Measurements from ENCODE around the gene RASSF5. TPM values are rescaled to one million over a fixed set of nuclear protein-coding genes. Genes with fewer than 3 reads are reported as not detected.

Gene RASSF5
- total and polyA plus RNA-seq, 10 of the 15 experiments (the other 5 are each of a cell fraction or from before 2014, with no cell fraction given), result 14.0 to 89.6 (median 68.9) TPM

GRCh38 chr1:206591226-206591625, 83.9 kb downstream of the RASSF5 start (continued):
- TF ChIP-seq, protein P1, sequence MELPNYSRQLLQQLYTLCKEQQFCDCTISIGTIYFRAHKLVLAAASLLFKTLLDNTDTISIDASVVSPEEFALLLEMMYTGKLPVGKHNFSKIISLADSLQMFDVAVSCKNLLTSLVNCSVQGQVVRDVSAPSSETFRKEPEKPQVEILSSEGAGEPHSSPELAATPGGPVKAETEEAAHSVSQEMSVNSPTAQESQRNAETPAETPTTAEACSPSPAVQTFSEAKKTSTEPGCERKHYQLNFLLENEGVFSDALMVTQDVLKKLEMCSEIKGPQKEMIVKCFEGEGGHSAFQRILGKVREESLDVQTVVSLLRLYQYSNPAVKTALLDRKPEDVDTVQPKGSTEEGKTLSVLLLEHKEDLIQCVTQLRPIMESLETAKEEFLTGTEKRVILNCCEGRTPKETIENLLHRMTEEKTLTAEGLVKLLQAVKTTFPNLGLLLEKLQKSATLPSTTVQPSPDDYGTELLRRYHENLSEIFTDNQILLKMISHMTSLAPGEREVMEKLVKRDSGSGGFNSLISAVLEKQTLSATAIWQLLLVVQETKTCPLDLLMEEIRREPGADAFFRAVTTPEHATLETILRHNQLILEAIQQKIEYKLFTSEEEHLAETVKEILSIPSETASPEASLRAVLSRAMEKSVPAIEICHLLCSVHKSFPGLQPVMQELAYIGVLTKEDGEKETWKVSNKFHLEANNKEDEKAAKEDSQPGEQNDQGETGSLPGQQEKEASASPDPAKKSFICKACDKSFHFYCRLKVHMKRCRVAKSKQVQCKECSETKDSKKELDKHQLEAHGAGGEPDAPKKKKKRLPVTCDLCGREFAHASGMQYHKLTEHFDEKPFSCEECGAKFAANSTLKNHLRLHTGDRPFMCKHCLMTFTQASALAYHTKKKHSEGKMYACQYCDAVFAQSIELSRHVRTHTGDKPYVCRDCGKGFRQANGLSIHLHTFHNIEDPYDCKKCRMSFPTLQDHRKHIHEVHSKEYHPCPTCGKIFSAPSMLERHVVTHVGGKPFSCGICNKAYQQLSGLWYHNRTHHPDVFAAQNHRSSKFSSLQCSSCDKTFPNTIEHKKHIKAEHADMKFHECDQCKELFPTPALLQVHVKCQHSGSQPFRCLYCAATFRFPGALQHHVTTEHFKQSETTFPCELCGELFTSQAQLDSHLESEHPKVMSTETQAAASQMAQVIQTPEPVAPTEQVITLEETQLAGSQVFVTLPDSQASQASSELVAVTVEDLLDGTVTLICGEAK (IDR thresholded peaks at IDR 0.05; ENCODE audit: borderline replicate concordance), result no peak
- no peak for TF ChIP-seq NRF1 (conservative IDR thresholded peaks at IDR 0.05; ENCODE audit: low read depth, low read length)
- no peak for TF ChIP-seq MXI1 (IDR thresholded peaks at IDR 0.05; ENCODE audit: low read depth, low read length)
- no peak for TF ChIP-seq CBX5 (IDR thresholded peaks at IDR 0.05; ENCODE audit: low read depth)
- no peak for TF ChIP-seq RFX5 (IDR thresholded peaks at IDR 0.05; ENCODE audit: low read depth, low read length)
- no peak for TF ChIP-seq MTA2 (IDR thresholded peaks at IDR 0.05; ENCODE audit: low read depth)

DNA sequence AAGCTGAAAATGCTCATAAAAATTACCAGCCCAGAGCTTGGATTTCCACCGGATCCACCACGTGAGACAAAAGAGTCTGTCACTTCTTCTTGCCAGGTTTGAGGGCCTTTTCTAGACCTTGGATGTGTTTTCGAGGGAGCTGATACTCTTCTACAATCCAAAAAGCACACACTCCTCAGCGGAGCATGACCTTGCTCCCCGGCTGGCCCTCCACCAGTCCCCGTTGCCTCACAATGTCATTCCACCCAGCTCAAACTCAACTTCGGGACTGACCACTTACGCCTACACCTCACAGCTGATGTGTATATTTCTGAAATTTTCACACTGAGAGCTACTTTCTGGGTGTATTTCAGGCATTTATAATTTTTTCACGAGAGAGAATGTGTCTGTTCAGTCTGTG, 84.4 kb downstream of the RASSF5 start:
- no peak overlapping the region for H2AFZ ChIP-seq (ENCODE audit: control insufficient read depth, low read depth, low read length)
- no peak overlapping the region for H3K4me2 ChIP-seq (ENCODE audit: control insufficient read depth, insufficient read depth)
- POLR2A ChIA-PET, result interaction anchor here (0.6 to 1.8 kb wide), 4 partner anchors 14 to 110 kb away, joined by 3 to 6 read pairs (median 4); partner anchors contain the start of gene RASSF5
- H3K9me3 ChIP-seq (replicated peaks; ENCODE audit: control insufficient read depth, insufficient read depth, low read length), result no peaks in the 10 kb centered on the region
- H3K36me3 ChIP-seq (ENCODE audit: control insufficient read depth in 2 of 2, insufficient read depth in 2 of 2, low read length in 1 of 2), result peaks cover 19 to 32% of the 10 kb centered on the region in 2 experiments
- H3K27me3 ChIP-seq (replicated peaks in 1 of 2; ENCODE audit: control insufficient read depth in 2 of 2, insufficient read depth in 2 of 2, low read length in 1 of 2), result no peaks in the 10 kb centered on the region
- ATAC-seq (no peak), FAIRE-seq (no peak), DNase-seq (ENCODE audit: low read depth, low spot score) (no peak)
- RAD21 ChIA-PET (ENCODE audit: unreplicated experiment), result interaction anchor here (0.6 to 2.1 kb wide), 10 partner anchors 8 to 279 kb away, joined by 3 to 9 read pairs (median 5); no protein-coding TSS in a partner anchor
- H4K20me1 ChIP-seq (ENCODE audit: control insufficient read depth, insufficient read depth), result no peaks in the 10 kb centered on the region
- in situ Hi-C loops (cut with MboI), result no loop called here
- intact Hi-C loops (cut with micrococcal nuclease; ENCODE audit: unreplicated experiment), result no loop called here
- no TSS peak for BruUV-seq (replicated peaks)
- H3K4me3 ChIP-seq, result no peak overlapping the region
- 70% methylated on average over 9 of the region's 9 CpGs for WGBS (ENCODE audit: insufficient coverage, insufficient replicate concordance, low lambda C conversion rate, missing lambda C conversion rate)
- no peak overlapping the region for H3K9ac ChIP-seq (ENCODE audit: control insufficient read depth, insufficient read depth, low read length)
- H3K4me1 ChIP-seq (ENCODE audit: control insufficient read depth, insufficient read depth, low read length), result peaks cover 6% of the 10 kb centered on the region; the same call in 1 of the 2 replicates
- no peak overlapping the region for H3K27ac ChIP-seq (ENCODE audit: control insufficient read depth, insufficient read depth)
- no peaks in the 10 kb centered on the region for H3K79me2 ChIP-seq (ENCODE audit: control insufficient read depth, insufficient read depth, low read length)
- CTCF ChIA-PET, result interaction anchor here (0.7 to 6.0 kb wide), 24 partner anchors 8 to 390 kb away, joined by 3 to 44 read pairs (median 6); partner anchors contain the start of genes DYRK3 and EIF2D
- SMC1A ChIA-PET (ENCODE audit: uncharacterized antibody, unreplicated experiment), result interaction anchor here (0.6 to 4.0 kb wide), 20 partner anchors 9 to 795 kb away, joined by 3 to 25 read pairs (median 4); partner anchors contain the start of gene EIF2D
- TF ChIP-seq SREBF1 (IDR thresholded peaks at IDR 0.05; ENCODE audit: low read length), result no peak
- TF ChIP-seq SMARCA5 (IDR thresholded peaks at IDR 0.05), result no peak
- no peak for TF ChIP-seq POLR2AphosphoS2 (IDR thresholded peaks at IDR 0.05; ENCODE audit: low read depth, low read length)
- TF ChIP-seq, protein P2, sequence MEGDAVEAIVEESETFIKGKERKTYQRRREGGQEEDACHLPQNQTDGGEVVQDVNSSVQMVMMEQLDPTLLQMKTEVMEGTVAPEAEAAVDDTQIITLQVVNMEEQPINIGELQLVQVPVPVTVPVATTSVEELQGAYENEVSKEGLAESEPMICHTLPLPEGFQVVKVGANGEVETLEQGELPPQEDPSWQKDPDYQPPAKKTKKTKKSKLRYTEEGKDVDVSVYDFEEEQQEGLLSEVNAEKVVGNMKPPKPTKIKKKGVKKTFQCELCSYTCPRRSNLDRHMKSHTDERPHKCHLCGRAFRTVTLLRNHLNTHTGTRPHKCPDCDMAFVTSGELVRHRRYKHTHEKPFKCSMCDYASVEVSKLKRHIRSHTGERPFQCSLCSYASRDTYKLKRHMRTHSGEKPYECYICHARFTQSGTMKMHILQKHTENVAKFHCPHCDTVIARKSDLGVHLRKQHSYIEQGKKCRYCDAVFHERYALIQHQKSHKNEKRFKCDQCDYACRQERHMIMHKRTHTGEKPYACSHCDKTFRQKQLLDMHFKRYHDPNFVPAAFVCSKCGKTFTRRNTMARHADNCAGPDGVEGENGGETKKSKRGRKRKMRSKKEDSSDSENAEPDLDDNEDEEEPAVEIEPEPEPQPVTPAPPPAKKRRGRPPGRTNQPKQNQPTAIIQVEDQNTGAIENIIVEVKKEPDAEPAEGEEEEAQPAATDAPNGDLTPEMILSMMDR (IDR thresholded peaks at IDR 0.05 in 2 of 3, conservative IDR thresholded peaks at IDR 0.05 in 1 of 3; ENCODE audit: control insufficient read depth in 2 of 3, extremely low read depth in 1 of 3, insufficient read depth in 1 of 3, low read depth in 3 of 3, low read length in 3 of 3), result no peak
- TF ChIP-seq, protein P3, sequence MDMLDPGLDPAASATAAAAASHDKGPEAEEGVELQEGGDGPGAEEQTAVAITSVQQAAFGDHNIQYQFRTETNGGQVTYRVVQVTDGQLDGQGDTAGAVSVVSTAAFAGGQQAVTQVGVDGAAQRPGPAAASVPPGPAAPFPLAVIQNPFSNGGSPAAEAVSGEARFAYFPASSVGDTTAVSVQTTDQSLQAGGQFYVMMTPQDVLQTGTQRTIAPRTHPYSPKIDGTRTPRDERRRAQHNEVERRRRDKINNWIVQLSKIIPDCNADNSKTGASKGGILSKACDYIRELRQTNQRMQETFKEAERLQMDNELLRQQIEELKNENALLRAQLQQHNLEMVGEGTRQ (IDR thresholded peaks at IDR 0.05; ENCODE audit: borderline replicate concordance, low read depth, low read length), result no peak
- no peak for TF ChIP-seq BHLHE40 (IDR thresholded peaks at IDR 0.05; ENCODE audit: borderline replicate concordance in 1 of 2, low read depth in 2 of 2, low read length in 1 of 2)
- TF ChIP-seq, protein P4, sequence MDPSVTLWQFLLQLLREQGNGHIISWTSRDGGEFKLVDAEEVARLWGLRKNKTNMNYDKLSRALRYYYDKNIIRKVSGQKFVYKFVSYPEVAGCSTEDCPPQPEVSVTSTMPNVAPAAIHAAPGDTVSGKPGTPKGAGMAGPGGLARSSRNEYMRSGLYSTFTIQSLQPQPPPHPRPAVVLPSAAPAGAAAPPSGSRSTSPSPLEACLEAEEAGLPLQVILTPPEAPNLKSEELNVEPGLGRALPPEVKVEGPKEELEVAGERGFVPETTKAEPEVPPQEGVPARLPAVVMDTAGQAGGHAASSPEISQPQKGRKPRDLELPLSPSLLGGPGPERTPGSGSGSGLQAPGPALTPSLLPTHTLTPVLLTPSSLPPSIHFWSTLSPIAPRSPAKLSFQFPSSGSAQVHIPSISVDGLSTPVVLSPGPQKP (IDR thresholded peaks at IDR 0.05; ENCODE audit: low read depth, low read length), result no peak
- no peak for TF ChIP-seq NR2F1 (conservative IDR thresholded peaks at IDR 0.05)
- no peak for TF ChIP-seq RAD51 (IDR thresholded peaks at IDR 0.05)
